ENCODE data around the gene INF2.

Gene INF2

GRCh38 chr14:104770851-104771272 is 81.4 kb downstream of the INF2 start:
- no peak for DNase-seq (ENCODE audit: low spot score)

- no peak for DNase-seq (ENCODE audit: low spot score)
Measured at GRCh38 chr14:104771374-104771773, 82.0 kb downstream of the INF2 start.
